IMR-90 (cell line): Measurements from ENCODE around the gene MRM2. TPM values are rescaled to one million over a fixed set of nuclear protein-coding genes. Genes with fewer than 3 reads are reported as not detected.

Source experiments
- ATAC-seq: fragments of 200-7000 bp; cut with Tn5 transposase; 2 replicates; pipeline ENCODE4 v1.9.1; 2020; ENCODE audit warnings: low read depth, mild to moderate bottlenecking, moderate library complexity
- BruUV-seq: library from RNA; stranded (reverse); fragments of 400-500 nt; replicated peaks from 2 replicates; lab custom pipeline; 2021; lab: Mats Ljungman, UMichigan
- CTCF ChIA-PET: fragments of 300-600 bp; formaldehyde crosslinking; extraction: SDS; loops from one replicate; lab custom pipeline; 2021; ENCODE audit warnings: antibody characterized with exemption; lab: Yijun Ruan, JAX
- POLR2A ChIA-PET: fragments of 300-600 bp; sonication (Branson Sonifier 250); formaldehyde crosslinking; loops from one replicate; lab custom pipeline; 2022; ENCODE audit warnings: antibody characterized with exemption; ENCODE audit not compliant: unreplicated experiment; lab: Charles Lee
- DNase-seq: peaks from one replicate; pipeline ENCODE4 v3.0.0; 2013
- H2AFZ ChIP-seq: replicated peaks from 2 replicates; pipeline ENCODE3; 2013; ENCODE audit warnings: low read length, mild to moderate bottlenecking; ENCODE audit not compliant: poor library complexity
- H2AK5ac ChIP-seq: 2 replicates; pipeline ENCODE4 v1.6.1; 2013; ENCODE audit warnings: low read depth, low read length, inconsistent platforms
- H2AK9ac ChIP-seq: replicated peaks from 2 replicates; pipeline ENCODE3; 2013; ENCODE audit warnings: mild to moderate bottlenecking, low read depth, low read length, moderate library complexity; ENCODE audit not compliant: poor library complexity
- H2BK120ac ChIP-seq: 2 replicates; pipeline ENCODE4 v1.6.1; 2013; ENCODE audit warnings: low read depth, low read length, inconsistent platforms
- H2BK15ac ChIP-seq: 3 replicates; pipeline ENCODE4 v1.6.1; 2013; ENCODE audit warnings: low read depth, low read length, inconsistent platforms
- H2BK20ac ChIP-seq: 2 replicates; pipeline ENCODE4 v1.6.1; 2013; ENCODE audit warnings: low read depth, mild to moderate bottlenecking, inconsistent platforms, low read length, moderate library complexity
- H2BK5ac ChIP-seq: 2 replicates; pipeline ENCODE4 v1.6.1; 2013; ENCODE audit warnings: mild to moderate bottlenecking, low read depth, low read length, inconsistent platforms; ENCODE audit not compliant: poor library complexity, severe bottlenecking
- H3K14ac ChIP-seq: replicated peaks from 2 replicates; pipeline ENCODE4 v1.6.1; 2013; ENCODE audit warnings: low read depth, low read length, inconsistent platforms
- H3K18ac ChIP-seq: 2 replicates; pipeline ENCODE4 v1.6.1; 2013; ENCODE audit warnings: low read depth, low read length, control low read depth
- H3K23ac ChIP-seq: 2 replicates; pipeline ENCODE4 v1.6.1; 2013; ENCODE audit warnings: low read depth, low read length, inconsistent platforms
- H3K27ac ChIP-seq: 2 replicates; pipeline ENCODE4 v1.5.1; 2013; ENCODE audit warnings: mild to moderate bottlenecking, control low read depth, low read length; ENCODE audit not compliant: insufficient read depth
- H3K27me3 ChIP-seq: 2 replicates; pipeline ENCODE4 v1.6.1; 2013; ENCODE audit warnings: low read length; ENCODE audit not compliant: control insufficient read depth, insufficient read depth
- H3K36me3 ChIP-seq: 2 replicates; pipeline ENCODE4 v1.6.1; 2013; ENCODE audit warnings: low read length, mixed read lengths; ENCODE audit not compliant: control insufficient read depth, insufficient read depth
- H3K4ac ChIP-seq: 2 replicates; pipeline ENCODE4 v1.6.1; 2013; ENCODE audit warnings: low read depth, low read length, inconsistent platforms
- H3K4me1 ChIP-seq: 2 replicates; pipeline ENCODE4 v1.6.1; 2013; ENCODE audit warnings: low read length, mixed read lengths; ENCODE audit not compliant: control insufficient read depth, insufficient read depth
- H3K4me2 ChIP-seq: 2 replicates; pipeline ENCODE4 v1.6.1; 2013; ENCODE audit warnings: low read depth, mild to moderate bottlenecking, control low read depth, low read length, moderate library complexity
- H3K4me3 ChIP-seq: 2 replicates; pipeline ENCODE4 v1.5.1; 2013; ENCODE audit warnings: low read depth, mild to moderate bottlenecking, control low read depth, low read length, moderate library complexity; ENCODE audit not compliant: insufficient read depth
- H3K56ac ChIP-seq: 2 replicates; pipeline ENCODE4 v1.6.1; 2013; ENCODE audit warnings: low read length, inconsistent platforms; ENCODE audit not compliant: insufficient read depth; ENCODE audit errors: extremely low read depth
- H3K79me1 ChIP-seq, 2 experiments: 2 replicates each; pipeline ENCODE4 v1.6.1; 2013; ENCODE audit warnings: low read length in 2 of 2, inconsistent platforms in 1 of 2, low read depth in 1 of 2
- H3K9ac ChIP-seq: 2 replicates; pipeline ENCODE4 v1.6.1; 2013; ENCODE audit warnings: low read depth, low read length, control low read depth
- H3K9me1 ChIP-seq: 2 replicates; pipeline ENCODE4 v1.6.1; 2013; ENCODE audit warnings: low read length, inconsistent platforms; ENCODE audit not compliant: insufficient read depth
- H3K9me3 ChIP-seq: 2 replicates; pipeline ENCODE4 v1.6.1; 2013; ENCODE audit warnings: low read length; ENCODE audit not compliant: control insufficient read depth, insufficient read depth
- H4K20me1 ChIP-seq: 2 replicates; pipeline ENCODE4 v1.6.1; 2013; ENCODE audit warnings: low read length, inconsistent platforms; ENCODE audit not compliant: insufficient read depth
- H4K5ac ChIP-seq: 2 replicates; pipeline ENCODE4 v1.6.1; 2013; ENCODE audit warnings: mild to moderate bottlenecking, low read depth, low read length, control low read depth
- H4K8ac ChIP-seq, 2 experiments: 2 replicates each; pipeline ENCODE4 v1.6.1; 2013; ENCODE audit warnings: low read depth in 2 of 2, low read length in 2 of 2, control low read depth in 1 of 2, inconsistent platforms in 1 of 2
- H4K91ac ChIP-seq: 2 replicates; pipeline ENCODE4 v1.6.1; 2013; ENCODE audit warnings: low read depth, low read length, inconsistent platforms; ENCODE audit not compliant: insufficient read depth
- CEBPB ChIP-seq: IDR thresholded peaks from 2 replicates; pipeline ENCODE4 v1.6.1; 2012; ENCODE audit warnings: low read depth, low read length, improper control_type of control experiment
- ELK1 ChIP-seq: fragments of 150-350 bp; IDR thresholded peaks from 2 replicates; pipeline ENCODE4 v1.6.1; 2016; ENCODE audit warnings: low read depth, mild to moderate bottlenecking, low read length, moderate library complexity, borderline replicate concordance
- MAFK ChIP-seq: IDR thresholded peaks from 2 replicates; pipeline ENCODE4 v1.6.1; 2012; ENCODE audit warnings: low read depth, low read length, improper control_type of control experiment
- MXI1 ChIP-seq: IDR thresholded peaks from 2 replicates; pipeline ENCODE4 v1.6.1; 2012; ENCODE audit warnings: low read depth, mild to moderate bottlenecking, low read length, moderate library complexity, borderline replicate concordance
- RFX5 ChIP-seq: IDR thresholded peaks from 2 replicates; pipeline ENCODE4 v1.8.0; 2012; ENCODE audit warnings: low read depth, mild to moderate bottlenecking, low read length, moderate library complexity
- USF2 ChIP-seq: fragments of 150-350 bp; IDR thresholded peaks from 2 replicates; pipeline ENCODE4 v1.6.1; 2017; ENCODE audit warnings: mild to moderate bottlenecking, antibody characterized with exemption, low read length, low read depth
- WGBS, 2 experiments: methylation state at CpG; one replicate each; pipeline versions ENCODE4 v1.1.5 to v1.1.7; 2013; ENCODE audit warnings: missing lambda C conversion rate in 2 of 2; ENCODE audit not compliant: insufficient read length in 1 of 2; ENCODE audit errors: extremely low coverage in 2 of 2; 5-methylcytosine and 5-hydroxymethylcytosine counted together
- dilution Hi-C: fragments of 300-500 bp; cut with HindIII; formaldehyde crosslinking; loops from one replicate; pipeline ENCODE4 v1.14.3; 2018; ENCODE audit warnings: low sequenced_read_pairs; ENCODE audit not compliant: unreplicated experiment
- in situ Hi-C: fragments of 300-500 bp; cut with MboI; formaldehyde crosslinking; loops from 3 replicates; pipeline ENCODE4 v1.14.3; 2019; ENCODE audit warnings: low sequenced_read_pairs, inconsistent platforms, mixed read lengths
- intact Hi-C: fragments of 100-400 bp; cut with micrococcal nuclease; formaldehyde crosslinking; loops from 2 replicates; pipeline ENCODE4 v1.10.0; 2022
- polyA plus RNA-seq, 3 experiments: library from polyadenylated mRNA; depleted of rRNA; stranded (reverse); fragments of >200 nt; gene quantifications; 2 replicates each; pipeline ENCODE4 v1.2.3, GENCODE V29; 2012; ENCODE audit warnings: low replicate concordance in 1 of 3
- total RNA-seq: library from RNA; depleted of rRNA; stranded (reverse); fragments of >200 nt; gene quantifications from 2 replicates; pipeline ENCODE4 v1.2.3, GENCODE V29; 2012

The MRM2 gene
- total and polyA plus RNA-seq, 2 of the 4 experiments (the other 2 are of a cell fraction) = 19.1 to 23.8 TPM

- Histone ChIP-seq H4K20me1 (no peaks in the 10 kb centered on the region; the same call in 1 of the 2 replicates), H3K14ac (no peak overlapping the region), H3K4me3 (no peak overlapping the region), H4K5ac (no peak overlapping the region), H2AK5ac (no peak overlapping the region), H2AFZ (no peak overlapping the region), H2BK15ac (no peak overlapping the region), H3K4ac (no peak overlapping the region), H3K4me2 (no peak overlapping the region), H3K9ac (no peak overlapping the region), H3K79me1 (peaks cover 0 to 30% of the 10 kb centered on the region in 2 experiments; a peak in 2 of 4 replicates), H4K8ac (no peak overlapping the region), H3K9me3 (no peaks in the 10 kb centered on the region), H3K56ac (no peak overlapping the region), H3K4me1 (peaks cover 16% of the 10 kb centered on the region), H2AK9ac (no peak overlapping the region), H3K18ac (no peak overlapping the region), H2BK20ac (no peak overlapping the region), H3K9me1 (peaks cover 20% of the 10 kb centered on the region), H3K36me3 (peaks cover 19% of the 10 kb centered on the region), H4K91ac (no peak overlapping the region), H2BK120ac (no peak overlapping the region), H3K27ac (no peak overlapping the region), H3K27me3 (no peaks in the 10 kb centered on the region), H3K23ac (no peak overlapping the region), H2BK5ac (no peak overlapping the region)
- ChIA-PET CTCF (no interaction called here), POLR2A (no interaction called here)
- no peak for DNase-seq
- TF ChIP-seq CEBPB (no peak), MAFK (no peak), ELK1 (no peak), MXI1 (no peak), USF2 (no peak), RFX5 (no peak)
- ATAC-seq = no peak
- WGBS, 2 experiments = 93% methylated on average over 6 of the region's 9 CpGs; no CpG with 5 or more reads in 1 of the 2 experiments
- dilution Hi-C loops (no loop called here), intact Hi-C loops (no loop called here), in situ Hi-C loops (no loop called here)
- no TSS peak for BruUV-seq
Measured at GRCh38 chr7:2253021-2253420, 11.0 kb upstream of the MRM2 start.
